ENCODE data around the gene RAB5IF. TPM values are rescaled to one million over a fixed set of nuclear protein-coding genes. Genes with fewer than 3 reads are reported as not detected.

RAB5IF gene
- total RNA-seq, 2 experiments from 2014 or later, result 71.7 to 90.2 TPM

DNA sequence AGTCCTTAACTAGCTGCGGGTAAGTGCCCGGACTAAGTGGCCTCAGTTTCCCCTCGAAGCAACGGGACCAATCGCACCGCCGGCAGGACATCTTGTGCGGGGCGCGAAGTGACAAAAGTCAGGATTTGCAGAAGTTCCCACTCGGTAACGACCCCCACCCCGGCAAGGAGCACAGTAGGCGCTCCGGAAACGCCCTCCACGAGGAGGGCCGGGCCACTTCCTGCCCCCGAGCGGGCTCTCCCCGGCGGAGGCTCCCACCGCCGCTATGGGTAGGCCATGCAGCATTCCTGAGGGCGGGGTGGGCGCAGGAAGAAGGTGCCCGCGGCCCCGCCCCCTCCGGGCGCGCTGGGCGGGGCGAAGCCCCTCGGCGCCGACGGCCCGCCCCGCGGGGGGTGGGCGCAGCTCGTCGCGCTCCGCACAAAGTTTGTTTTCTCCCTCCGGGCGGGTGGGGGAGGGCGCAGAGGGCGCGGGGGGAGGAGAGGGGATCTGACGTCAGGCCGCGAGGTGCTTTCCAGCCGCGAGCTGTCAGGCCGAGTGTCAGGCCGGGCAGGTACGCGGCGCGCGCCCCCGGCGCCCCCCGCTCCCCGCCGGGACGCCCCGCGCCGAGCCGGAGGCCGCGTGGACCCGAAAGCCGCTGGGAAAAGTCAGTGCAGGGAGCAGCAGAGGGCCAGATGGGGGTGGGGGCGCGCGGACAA lies 32.3 kb upstream of the RAB5IF start, which contains the start of gene TGIF2:
Gene TGIF2, plus strand, starts transcription at position 495 of the 695 bp plus-strand sequence. CDS start 5,178 bp downstream, outside the sequence.
- POLR2A ChIA-PET, result interaction anchor here (0.6 to 3.5 kb wide), 4 partner anchors 22 to 71 kb away, joined by 3 to 14 read pairs (median 6); partner anchors contain the start of gene RAB5IF
- Mint-ChIP-seq H3K36me3 (ENCODE audit: low read depth) (peaks cover 23% of the 10 kb centered on the region), H3K9me3 (ENCODE audit: low read depth) (no peaks in the 10 kb centered on the region), H3K27me3 (no peaks in the 10 kb centered on the region), H3K4me3 (peak within 1 kb of the TSS; percentile 88), H3K27ac (peak within 1 kb of the TSS; percentile 93), H3K4me1 (peaks cover 35% of the 10 kb centered on the region)
- CTCF ChIA-PET, result interaction anchor here (1.2 to 4.5 kb wide), 3 partner anchors 22 to 181 kb away, joined by 3 to 34 read pairs (median 10); partner anchors contain the start of gene RAB5IF
- DNase-seq (peak; percentile 95), ATAC-seq (peak; percentile 75)
- intact Hi-C loops (cut with DNase I, micrococcal nuclease), result loop anchor here (1.0 to 10.0 kb wide), 18 partner anchors 16 to 1118 kb away; partner anchors contain the start of genes RAB5IF (in 2 of the 2), CEP250 (in 1 of the 2), DSN1 (in 1 of the 2) and NDRG3 (in 1 of the 2)

GRCh38 chr20:36573798-36574365 lies 31.7 kb upstream of the RAB5IF start:
- Mint-ChIP-seq H3K27me3 (no peaks in the 10 kb centered on the region), H3K4me3 (peak overlapping the region; percentile 88), H3K27ac (peak overlapping the region; percentile 51), H3K9me3 (ENCODE audit: low read depth) (no peaks in the 10 kb centered on the region), H3K36me3 (ENCODE audit: low read depth) (peaks cover 27% of the 10 kb centered on the region), H3K4me1 (peaks cover 35% of the 10 kb centered on the region)
- peak; percentile 44 for DNase-seq
- no peak for ATAC-seq
- ChIA-PET CTCF (interaction anchor here (1.5 to 4.5 kb wide), 2 partner anchors 21 to 31 kb away, joined by 10 to 34 read pairs; partner anchors contain the start of gene RAB5IF), POLR2A (interaction anchor here (0.6 to 3.5 kb wide), 3 partner anchors 32 to 70 kb away, joined by 3 to 14 read pairs (median 4); partner anchors contain the start of gene RAB5IF)
- intact Hi-C loops (cut with DNase I, micrococcal nuclease), result loop anchor here (1.0 to 10.0 kb wide), 18 partner anchors 17 to 1119 kb away; partner anchors contain the start of genes RAB5IF (in 2 of the 2), CEP250 (in 1 of the 2), DSN1 (in 1 of the 2) and NDRG3 (in 1 of the 2)

DNA sequence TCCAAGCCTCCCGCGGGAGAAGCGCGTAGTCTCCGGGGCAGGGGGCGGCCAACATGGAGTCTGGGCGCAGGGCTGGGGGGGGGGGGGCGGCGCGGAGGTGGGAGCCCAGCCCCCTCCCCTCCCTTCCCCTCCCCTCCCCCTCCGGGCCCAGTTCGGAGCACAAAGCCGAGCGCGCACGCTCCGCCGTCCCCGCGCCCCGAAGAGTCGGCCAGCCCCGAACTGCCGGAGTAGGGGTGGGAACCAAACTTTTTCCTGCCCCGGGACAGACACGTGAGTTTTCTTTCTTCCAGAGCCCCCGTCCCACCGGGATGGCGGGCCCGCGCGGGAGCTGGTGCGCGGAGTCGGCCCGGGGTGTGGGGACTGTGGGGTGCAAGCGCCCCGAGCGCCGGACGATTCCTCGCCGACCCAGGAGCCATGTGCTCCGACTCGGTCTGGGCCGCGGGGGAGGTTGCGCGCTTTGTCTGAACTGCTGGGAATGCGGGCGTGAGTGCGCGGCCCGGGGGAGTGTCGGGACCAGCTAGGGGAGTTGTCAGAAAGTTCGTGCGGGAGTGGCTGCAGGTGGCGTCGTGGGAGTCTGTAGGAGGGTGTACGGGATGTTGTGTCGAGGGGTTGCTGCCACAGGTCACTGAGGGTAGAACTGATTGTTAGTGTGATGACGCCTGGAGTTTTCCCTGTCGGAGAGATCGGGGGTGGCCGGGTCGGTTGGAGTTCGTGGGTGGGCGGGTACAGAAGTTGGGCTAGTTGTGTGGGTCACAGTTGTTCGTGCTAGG lies 31.0 kb upstream of the RAB5IF start:
- no peaks in the 10 kb centered on the region for H3K9me3 Mint-ChIP-seq (ENCODE audit: low read depth)
- H3K4me1 Mint-ChIP-seq, result peaks cover 35% of the 10 kb centered on the region
- H3K27ac Mint-ChIP-seq, result peak overlapping the region; percentile 92
- peaks cover 31% of the 10 kb centered on the region for H3K36me3 Mint-ChIP-seq (ENCODE audit: low read depth)
- POLR2A ChIA-PET, result interaction anchor here (0.5 to 3.5 kb wide), 4 partner anchors 20 to 375 kb away, joined by 3 to 14 read pairs (median 4); partner anchors contain the start of gene RAB5IF
- DNase-seq, result peak; percentile 70
- intact Hi-C loops (cut with DNase I, micrococcal nuclease), result loop anchor here (10.0 kb wide), 2 partner anchors 110 to 1120 kb away; partner anchors contain the start of gene CEP250 (in 1 of the 2)
- peak overlapping the region; percentile 88 for H3K4me3 Mint-ChIP-seq
- H3K27me3 Mint-ChIP-seq, result no peaks in the 10 kb centered on the region
- CTCF ChIA-PET, result interaction anchor here (3.1 to 4.5 kb wide), 2 partner anchors 31 kb away, joined by 15 to 34 read pairs; partner anchors contain the start of gene RAB5IF
- ATAC-seq, result no peak

- no peaks in the 10 kb centered on the region for H3K27me3 Mint-ChIP-seq
- ATAC-seq, result no peak
- POLR2A ChIA-PET, result interaction anchor here (0.6 to 1.8 kb wide), 4 partner anchors 12 to 35 kb away, joined by 5 to 6 read pairs (median 5); no protein-coding TSS in a partner anchor
- peaks cover 43% of the 10 kb centered on the region for H3K36me3 Mint-ChIP-seq (ENCODE audit: low read depth)
- H3K4me1 Mint-ChIP-seq, result peaks cover 38% of the 10 kb centered on the region
- peak overlapping the region; percentile 88 for H3K4me3 Mint-ChIP-seq
- no peak for DNase-seq
- CTCF ChIA-PET, result interaction anchor here (0.5 to 4.3 kb wide), 5 partner anchors 15 to 333 kb away, joined by 3 to 18 read pairs (median 3); partner anchors contain the start of gene RAB5IF
- H3K27ac Mint-ChIP-seq, result peak overlapping the region; percentile 92
- intact Hi-C loops (cut with DNase I, micrococcal nuclease), result loop anchor here (10.0 kb wide), 2 partner anchors 111 to 1121 kb away; partner anchors contain the start of gene CEP250 (in 1 of the 2)
- H3K9me3 Mint-ChIP-seq (ENCODE audit: low read depth), result no peaks in the 10 kb centered on the region
These were observed 29.5 kb upstream of the RAB5IF start for GRCh38 chr20:36576081-36576445.

DNA sequence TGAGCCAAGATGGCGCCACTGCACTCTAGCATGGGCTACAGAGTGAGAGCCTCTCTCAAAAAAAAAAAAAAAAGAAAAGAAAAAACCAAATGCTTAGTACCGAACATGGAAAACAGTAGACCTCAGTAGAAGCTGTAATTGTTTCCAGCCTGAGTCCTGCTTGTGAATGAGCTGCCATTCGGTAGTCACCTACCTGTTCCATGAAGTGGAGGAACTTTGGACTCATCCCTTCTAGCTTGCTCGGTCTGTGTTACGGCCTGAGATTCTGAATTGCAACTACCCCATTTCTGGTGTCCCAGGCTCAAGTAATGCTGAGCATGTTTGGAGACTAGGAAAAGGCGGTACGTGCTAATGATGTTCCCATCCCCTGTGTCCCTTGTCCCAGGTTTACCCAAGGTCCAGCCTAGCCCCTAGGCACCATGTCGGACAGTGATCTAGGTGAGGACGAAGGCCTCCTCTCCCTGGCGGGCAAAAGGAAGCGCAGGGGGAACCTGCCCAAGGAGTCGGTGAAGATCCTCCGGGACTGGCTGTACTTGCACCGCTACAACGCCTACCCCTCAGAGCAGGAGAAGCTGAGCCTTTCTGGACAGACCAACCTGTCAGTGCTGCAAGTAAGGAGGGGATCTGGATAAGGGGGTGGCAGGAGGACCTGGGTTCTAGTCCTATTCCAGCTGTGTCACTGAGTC lies 27.1 kb upstream of the RAB5IF start:
- intact Hi-C loops (cut with DNase I, micrococcal nuclease), result loop anchor here (10.0 kb wide), 2 partner anchors 114 to 1124 kb away; partner anchors contain the start of gene CEP250 (in 1 of the 2)
- POLR2A ChIA-PET, result interaction anchor here (0.6 kb wide), 1 partner anchor 350 kb away, joined by 5 read pairs; no protein-coding TSS in a partner anchor

GRCh38 chr20:36579996-36580545 lies 25.5 kb upstream of the RAB5IF start:
- POLR2A ChIA-PET, result interaction anchor here (1.2 kb wide), 1 partner anchor 19 kb away, joined by 5 read pairs; no protein-coding TSS in a partner anchor
- Mint-ChIP-seq H3K27me3 (no peaks in the 10 kb centered on the region), H3K4me3 (no peak overlapping the region), H3K9me3 (ENCODE audit: low read depth) (no peaks in the 10 kb centered on the region), H3K27ac (peak overlapping the region; percentile 37), H3K4me1 (peaks cover 34% of the 10 kb centered on the region), H3K36me3 (ENCODE audit: low read depth) (peaks cover 53% of the 10 kb centered on the region)
- CTCF ChIA-PET, result no interaction called here
- DNase-seq, result no peak
- ATAC-seq, result no peak
- intact Hi-C loops (cut with DNase I, micrococcal nuclease), result loop anchor here (10.0 kb wide), 2 partner anchors 115 to 1125 kb away; partner anchors contain the start of gene CEP250 (in 1 of the 2)

More for the DNA sequence above, 27.1 kb upstream of the RAB5IF start:
- Mint-ChIP-seq H3K9me3 (ENCODE audit: low read depth) (no peaks in the 10 kb centered on the region), H3K4me3 (no peak overlapping the region), H3K36me3 (ENCODE audit: low read depth) (peaks cover 53% of the 10 kb centered on the region), H3K27me3 (no peaks in the 10 kb centered on the region), H3K4me1 (peaks cover 35% of the 10 kb centered on the region), H3K27ac (no peak overlapping the region)
- CTCF ChIA-PET, result interaction anchor here (1.1 to 4.3 kb wide), 3 partner anchors 10 to 21 kb away, joined by 4 to 18 read pairs (median 7); no protein-coding TSS in a partner anchor
- no peak for DNase-seq
- no peak for ATAC-seq

GRCh38 chr20:36582322-36582721 lies 23.3 kb upstream of the RAB5IF start:
- ChIA-PET CTCF (no interaction called here), POLR2A (no interaction called here)
- Mint-ChIP-seq H3K27ac (peak overlapping the region; percentile 62), H3K36me3 (ENCODE audit: low read depth) (peaks cover 47% of the 10 kb centered on the region), H3K27me3 (no peaks in the 10 kb centered on the region), H3K4me3 (no peak overlapping the region), H3K4me1 (peaks cover 26% of the 10 kb centered on the region), H3K9me3 (ENCODE audit: low read depth) (no peaks in the 10 kb centered on the region)
- DNase-seq, result peak; percentile 52
- ATAC-seq, result peak; percentile 92
- intact Hi-C loops (cut with DNase I, micrococcal nuclease), result no loop called here

DNA sequence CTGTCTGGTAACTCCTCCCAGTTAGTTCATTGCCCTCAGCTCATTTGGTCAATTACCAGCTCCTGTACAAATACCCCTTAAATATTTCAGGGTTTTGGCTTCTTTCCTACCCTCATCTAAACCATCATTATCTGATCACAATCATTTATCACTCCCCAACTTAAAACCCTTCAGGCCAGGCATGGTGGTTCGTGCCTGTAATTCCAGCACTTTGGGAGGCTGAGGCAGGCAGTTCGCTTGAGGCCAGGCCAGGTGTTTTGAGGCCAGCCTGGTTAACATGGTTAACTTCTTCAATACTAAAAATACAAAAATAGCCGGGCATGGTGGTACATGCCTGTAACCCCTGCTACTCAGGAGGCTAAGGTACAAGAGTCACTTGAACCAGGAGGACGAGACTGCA lies 22.8 kb upstream of the RAB5IF start:
- no peaks in the 10 kb centered on the region for H3K27me3 Mint-ChIP-seq
- H3K36me3 Mint-ChIP-seq (ENCODE audit: low read depth), result peaks cover 50% of the 10 kb centered on the region
- H3K27ac Mint-ChIP-seq, result peak overlapping the region; percentile 62
- H3K9me3 Mint-ChIP-seq (ENCODE audit: low read depth), result no peaks in the 10 kb centered on the region
- H3K4me1 Mint-ChIP-seq, result peaks cover 31% of the 10 kb centered on the region
- ATAC-seq, result no peak
- POLR2A ChIA-PET, result no interaction called here
- DNase-seq, result no peak
- CTCF ChIA-PET, result interaction anchor here (0.7 kb wide), 1 partner anchor 171 kb away, joined by 3 read pairs; no protein-coding TSS in a partner anchor
- intact Hi-C loops (cut with DNase I, micrococcal nuclease), result no loop called here
- H3K4me3 Mint-ChIP-seq, result no peak overlapping the region

GRCh38 chr20:36584018-36584481 lies 21.5 kb upstream of the RAB5IF start:
- H3K36me3 Mint-ChIP-seq (ENCODE audit: low read depth), result peaks cover 47% of the 10 kb centered on the region
- CTCF ChIA-PET, result interaction anchor here (0.9 kb wide), 1 partner anchor 29 kb away, joined by 4 read pairs; no protein-coding TSS in a partner anchor

More at GRCh38 chr20:36584018-36584481, 21.5 kb upstream of the RAB5IF start:
- Mint-ChIP-seq H3K27me3 (no peaks in the 10 kb centered on the region), H3K4me3 (no peak overlapping the region), H3K27ac (peak overlapping the region; percentile 24), H3K9me3 (ENCODE audit: low read depth) (no peaks in the 10 kb centered on the region), H3K4me1 (peaks cover 31% of the 10 kb centered on the region)
- DNase-seq (no peak), ATAC-seq (no peak)
- intact Hi-C loops (cut with DNase I, micrococcal nuclease), result no loop called here
- POLR2A ChIA-PET, result interaction anchor here (0.6 kb wide), 3 partner anchors 19 to 1105 kb away, joined by 3 to 8 read pairs (median 5); no protein-coding TSS in a partner anchor
